ENCODE results near the gene DDX11. TPM values are rescaled to one million over a fixed set of nuclear protein-coding genes. Genes with fewer than 3 reads are reported as not detected.
"Not testable (repeated sequence)": the region's sequence is repeated elsewhere in the genome, so short reads cannot be mapped to it uniquely, and the experiment has no call there.

The DDX11 gene
- 36.0 TPM for polyA plus RNA-seq (2013, experiment 1 of 2)
- polyA plus RNA-seq (2013, experiment 2 of 2) = 34.3 TPM

DNA sequence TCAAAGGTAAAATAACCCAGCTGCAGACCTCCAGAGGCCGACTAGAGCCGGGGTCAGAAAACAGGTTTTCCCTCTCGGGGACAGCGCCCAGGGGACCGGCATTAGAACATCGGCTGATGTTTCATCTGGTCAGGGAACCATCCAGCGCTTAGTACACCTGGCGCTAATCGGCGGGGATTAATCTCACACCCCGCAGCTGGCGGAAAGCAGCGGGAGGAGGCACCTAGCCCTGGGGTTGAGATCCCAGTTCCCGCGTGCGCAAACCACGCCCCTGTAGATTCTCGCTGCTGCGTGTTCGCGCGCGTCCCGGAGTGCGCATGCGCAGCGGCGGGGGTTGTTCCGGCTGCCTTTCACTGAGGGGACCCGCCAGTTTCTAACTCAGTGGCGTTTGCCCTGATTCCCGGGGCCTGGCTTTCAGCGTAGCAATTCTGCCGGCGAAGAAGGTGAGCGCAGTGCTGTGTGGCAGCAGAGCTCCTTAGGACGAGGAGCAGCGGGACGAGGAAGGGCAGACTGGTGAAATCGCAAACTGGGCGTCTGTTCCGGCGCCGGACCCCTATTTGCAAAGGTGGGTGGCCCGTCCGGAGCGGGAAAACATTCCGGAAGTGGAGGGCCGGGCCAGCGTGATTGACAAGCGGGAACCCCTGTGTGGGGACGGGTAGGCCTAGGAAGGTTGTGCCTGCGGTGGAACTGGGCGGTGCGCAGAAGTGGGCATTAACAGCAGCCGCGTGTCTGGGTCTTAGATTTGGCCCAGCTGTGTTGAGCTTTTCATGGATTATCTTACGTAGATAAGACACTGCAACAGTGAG lies at the start of gene DDX11:
Gene DDX11, plus strand, starts transcription at position 334 of the 806 bp plus-strand sequence. CDS start 4,534 bp downstream, outside the sequence.
- Histone ChIP-seq H3K9ac (ENCODE audit: low read depth, low read length, poor library complexity) (peak within 1 kb of the TSS; percentile 60), H3K4me3 (ENCODE audit: low read length in 2 of 2) (peak within 1 kb of the TSS; percentile 59 to 85), H3K36me3 (replicated peaks in 1 of 2; ENCODE audit: control insufficient read depth in 2 of 2, insufficient read depth in 2 of 2, low read length in 2 of 2) (peaks cover 0 to 14% of the 10 kb centered on the region in 2 donors), H2AFZ (ENCODE audit: low read length) (peak within 1 kb of the TSS; percentile 77), H3K4me2 (ENCODE audit: insufficient read depth, low read length, poor library complexity, severe bottlenecking) (peak within 1 kb of the TSS; percentile 83), H4K8ac (ENCODE audit: low read depth, low read length) (peak within 1 kb of the TSS; percentile 17), H3K27ac (replicated peaks; ENCODE audit: low read length) (peak within 1 kb of the TSS; percentile 84), H3K18ac (ENCODE audit: low read length) (peak within 1 kb of the TSS; percentile 87)
- H3K4ac ChIP-seq (ENCODE audit: low read length); H2AK5ac ChIP-seq (ENCODE audit: low read depth, low read length); H3K27me3 ChIP-seq (ENCODE audit: control insufficient read depth in 3 of 3, insufficient read depth in 3 of 3, low read depth in 1 of 3, low read length in 3 of 3); H2BK12ac ChIP-seq (ENCODE audit: low read length); H4K91ac ChIP-seq (ENCODE audit: low read depth, low read length, poor library complexity); H3K79me1 ChIP-seq (ENCODE audit: low read depth, low read length); H2BK120ac ChIP-seq (ENCODE audit: low read depth, low read length); H3K9me3 ChIP-seq (replicated peaks in 1 of 2; ENCODE audit: control insufficient read depth in 2 of 2, insufficient read depth in 1 of 2, low read depth in 1 of 2, low read length in 2 of 2); H3K14ac ChIP-seq (ENCODE audit: low read length); H3K4me1 ChIP-seq (ENCODE audit: control insufficient read depth in 2 of 2, insufficient read depth in 1 of 2, low read depth in 1 of 2, low read length in 2 of 2); H2BK5ac ChIP-seq (ENCODE audit: low read length); H2BK15ac ChIP-seq (ENCODE audit: low read length); H3K23ac ChIP-seq (ENCODE audit: low read depth, low read length, poor library complexity): not testable (repeated sequence)
- WGBS, 2 donors (ENCODE audit: extremely low coverage in 2 of 2, insufficient read length in 2 of 2, insufficient replicate concordance in 1 of 2) = no CpG with 5 or more reads among the region's 58 CpGs
- peak; percentile 81 for DNase-seq (ENCODE audit: low spot score)

DNA sequence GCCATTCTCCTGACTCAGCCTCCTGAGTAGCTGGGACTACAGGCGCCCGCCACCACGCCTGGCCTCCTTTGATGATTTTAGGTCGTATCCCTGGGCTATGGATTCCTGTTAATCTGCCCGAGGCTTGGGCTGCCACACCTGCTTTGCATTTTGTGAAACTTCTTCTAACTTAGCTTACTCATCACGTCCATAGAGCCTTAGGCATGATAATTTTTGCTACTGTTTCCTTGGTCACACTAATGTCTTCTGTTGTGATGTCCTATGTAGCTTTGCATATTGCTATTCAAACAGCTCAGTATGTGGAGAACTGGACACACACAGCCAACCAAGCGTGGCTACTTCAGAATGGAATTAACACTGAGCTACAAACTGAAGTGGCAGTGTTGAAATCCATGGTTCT lies 47.5 kb upstream of the DDX11 start:
- Histone ChIP-seq H4K8ac (ENCODE audit: low read depth, low read length) (no peak overlapping the region), H3K18ac (ENCODE audit: low read length) (no peak overlapping the region), H3K27me3 (ENCODE audit: control insufficient read depth in 3 of 3, insufficient read depth in 3 of 3, low read depth in 1 of 3, low read length in 3 of 3) (no peaks in the 10 kb centered on the region), H3K4me2 (ENCODE audit: insufficient read depth, low read length, poor library complexity, severe bottlenecking) (no peak overlapping the region), H2AFZ (ENCODE audit: low read length) (no peak overlapping the region), H2BK120ac (ENCODE audit: low read depth, low read length) (no peak overlapping the region), H3K14ac (ENCODE audit: low read length) (no peak overlapping the region), H4K91ac (ENCODE audit: low read depth, low read length, poor library complexity) (no peak overlapping the region), H3K36me3 (replicated peaks in 1 of 2; ENCODE audit: control insufficient read depth in 2 of 2, insufficient read depth in 2 of 2, low read length in 2 of 2) (no peaks in the 10 kb centered on the region), H3K9ac (ENCODE audit: low read depth, low read length, poor library complexity) (no peak overlapping the region), H3K23ac (ENCODE audit: low read depth, low read length, poor library complexity) (no peak overlapping the region), H2BK12ac (ENCODE audit: low read length) (no peak overlapping the region), H3K4me3 (ENCODE audit: low read length in 2 of 2) (no peak overlapping the region), H2BK15ac (ENCODE audit: low read length) (no peak overlapping the region), H2AK5ac (ENCODE audit: low read depth, low read length) (no peak overlapping the region), H3K27ac (replicated peaks; ENCODE audit: low read length) (no peak overlapping the region), H3K79me1 (ENCODE audit: low read depth, low read length) (no peaks in the 10 kb centered on the region), H3K4ac (ENCODE audit: low read length) (no peak overlapping the region), H3K4me1 (ENCODE audit: control insufficient read depth in 2 of 2, insufficient read depth in 1 of 2, low read depth in 1 of 2, low read length in 2 of 2) (no peaks in the 10 kb centered on the region), H3K9me3 (replicated peaks in 1 of 2; ENCODE audit: control insufficient read depth in 2 of 2, insufficient read depth in 1 of 2, low read depth in 1 of 2, low read length in 2 of 2) (no peaks in the 10 kb centered on the region), H2BK5ac (ENCODE audit: low read length) (no peak overlapping the region)
- no CpG with 5 or more reads among the region's 7 CpGs for WGBS, 2 donors (ENCODE audit: extremely low coverage in 2 of 2, insufficient read length in 2 of 2, insufficient replicate concordance in 1 of 2)
- DNase-seq (ENCODE audit: low spot score) = no peak

DNA sequence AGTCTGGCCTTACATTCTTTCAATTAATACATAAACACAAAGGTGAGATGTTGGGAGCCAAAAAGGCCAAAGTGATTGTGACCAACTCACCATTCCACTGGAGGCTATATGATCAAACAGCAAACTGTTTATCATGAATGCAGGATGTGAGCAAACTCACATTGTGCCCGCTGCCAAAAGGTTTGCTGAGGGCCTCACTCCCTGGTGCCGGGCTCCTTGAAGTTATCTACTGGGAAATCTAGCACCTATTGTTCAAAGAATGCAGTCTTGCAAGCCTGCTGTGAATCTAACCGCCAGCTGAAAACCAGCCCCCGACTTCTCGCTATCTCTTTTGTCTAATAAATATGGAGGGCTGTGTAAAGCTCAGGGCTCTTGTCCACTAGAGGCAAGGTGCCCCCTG lies 46.7 kb upstream of the DDX11 start:
- not testable (repeated sequence) for H3K79me1 ChIP-seq (ENCODE audit: low read depth, low read length); H2AK5ac ChIP-seq (ENCODE audit: low read depth, low read length); H4K91ac ChIP-seq (ENCODE audit: low read depth, low read length, poor library complexity); H3K4ac ChIP-seq (ENCODE audit: low read length); H3K23ac ChIP-seq (ENCODE audit: low read depth, low read length, poor library complexity); H3K36me3 ChIP-seq (replicated peaks in 1 of 2; ENCODE audit: control insufficient read depth in 2 of 2, insufficient read depth in 2 of 2, low read length in 2 of 2); H3K27me3 ChIP-seq (ENCODE audit: control insufficient read depth in 3 of 3, insufficient read depth in 3 of 3, low read depth in 1 of 3, low read length in 3 of 3); H2BK12ac ChIP-seq (ENCODE audit: low read length); H3K4me2 ChIP-seq (ENCODE audit: insufficient read depth, low read length, poor library complexity, severe bottlenecking); H3K14ac ChIP-seq (ENCODE audit: low read length); H3K9me3 ChIP-seq (replicated peaks in 1 of 2; ENCODE audit: control insufficient read depth in 2 of 2, insufficient read depth in 1 of 2, low read depth in 1 of 2, low read length in 2 of 2); H3K18ac ChIP-seq (ENCODE audit: low read length); DNase-seq (ENCODE audit: low spot score); H3K4me3 ChIP-seq (ENCODE audit: low read length in 2 of 2); H3K27ac ChIP-seq (replicated peaks; ENCODE audit: low read length); H4K8ac ChIP-seq (ENCODE audit: low read depth, low read length); H2BK15ac ChIP-seq (ENCODE audit: low read length); H2BK120ac ChIP-seq (ENCODE audit: low read depth, low read length); H2BK5ac ChIP-seq (ENCODE audit: low read length); H3K9ac ChIP-seq (ENCODE audit: low read depth, low read length, poor library complexity); H3K4me1 ChIP-seq (ENCODE audit: control insufficient read depth in 2 of 2, insufficient read depth in 1 of 2, low read depth in 1 of 2, low read length in 2 of 2)
- H2AFZ ChIP-seq (ENCODE audit: low read length) = peak overlapping the region; percentile 37
- WGBS, 2 donors (ENCODE audit: extremely low coverage in 2 of 2, insufficient read length in 2 of 2, insufficient replicate concordance in 1 of 2) = no CpG with 5 or more reads among the region's 5 CpGs

DNA sequence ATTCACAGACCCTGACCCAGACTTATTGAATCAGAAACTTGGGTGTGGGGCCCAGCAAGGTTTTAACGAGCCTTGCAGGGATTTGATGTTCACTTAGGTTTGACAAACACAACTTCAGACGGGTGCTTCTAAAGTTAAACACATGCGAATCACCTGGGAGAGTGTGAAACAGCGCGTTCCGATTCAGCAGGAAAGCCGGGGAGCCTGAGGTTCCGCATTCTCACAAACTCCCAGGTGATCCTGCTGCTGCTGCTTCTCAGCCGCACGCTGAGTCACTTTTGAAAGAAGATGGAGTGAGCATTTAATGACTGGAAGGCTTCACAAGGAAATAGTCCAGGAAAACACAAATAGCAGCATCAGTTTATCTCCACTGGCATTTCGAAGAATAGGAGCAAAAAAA lies 44.2 kb upstream of the DDX11 start:
- Histone ChIP-seq H3K9ac (ENCODE audit: low read depth, low read length, poor library complexity) (no peak overlapping the region), H3K14ac (ENCODE audit: low read length) (no peak overlapping the region), H2BK12ac (ENCODE audit: low read length) (no peak overlapping the region), H3K36me3 (replicated peaks in 1 of 2; ENCODE audit: control insufficient read depth in 2 of 2, insufficient read depth in 2 of 2, low read length in 2 of 2) (no peaks in the 10 kb centered on the region), H3K23ac (ENCODE audit: low read depth, low read length, poor library complexity) (no peak overlapping the region), H4K8ac (ENCODE audit: low read depth, low read length) (no peak overlapping the region), H3K4ac (ENCODE audit: low read length) (no peak overlapping the region), H3K27ac (replicated peaks; ENCODE audit: low read length) (no peak overlapping the region), H3K79me1 (ENCODE audit: low read depth, low read length) (no peaks in the 10 kb centered on the region), H3K9me3 (replicated peaks in 1 of 2; ENCODE audit: control insufficient read depth in 2 of 2, insufficient read depth in 1 of 2, low read depth in 1 of 2, low read length in 2 of 2) (no peaks in the 10 kb centered on the region), H3K4me3 (ENCODE audit: low read length in 2 of 2) (no peak overlapping the region), H4K91ac (ENCODE audit: low read depth, low read length, poor library complexity) (no peak overlapping the region), H2BK5ac (ENCODE audit: low read length) (no peak overlapping the region), H3K4me2 (ENCODE audit: insufficient read depth, low read length, poor library complexity, severe bottlenecking) (no peak overlapping the region), H3K27me3 (ENCODE audit: control insufficient read depth in 3 of 3, insufficient read depth in 3 of 3, low read depth in 1 of 3, low read length in 3 of 3) (no peaks in the 10 kb centered on the region), H2BK120ac (ENCODE audit: low read depth, low read length) (no peak overlapping the region), H2AK5ac (ENCODE audit: low read depth, low read length) (no peak overlapping the region), H2BK15ac (ENCODE audit: low read length) (no peak overlapping the region), H3K18ac (ENCODE audit: low read length) (no peak overlapping the region), H2AFZ (ENCODE audit: low read length) (no peak overlapping the region), H3K4me1 (ENCODE audit: control insufficient read depth in 2 of 2, insufficient read depth in 1 of 2, low read depth in 1 of 2, low read length in 2 of 2) (no peaks in the 10 kb centered on the region)
- WGBS, 2 donors (ENCODE audit: extremely low coverage in 2 of 2, insufficient read length in 2 of 2, insufficient replicate concordance in 1 of 2) = no CpG with 5 or more reads among the region's 11 CpGs
- DNase-seq (ENCODE audit: low spot score) = no peak
